ENCODE results near the gene HSPG2.

DNA sequence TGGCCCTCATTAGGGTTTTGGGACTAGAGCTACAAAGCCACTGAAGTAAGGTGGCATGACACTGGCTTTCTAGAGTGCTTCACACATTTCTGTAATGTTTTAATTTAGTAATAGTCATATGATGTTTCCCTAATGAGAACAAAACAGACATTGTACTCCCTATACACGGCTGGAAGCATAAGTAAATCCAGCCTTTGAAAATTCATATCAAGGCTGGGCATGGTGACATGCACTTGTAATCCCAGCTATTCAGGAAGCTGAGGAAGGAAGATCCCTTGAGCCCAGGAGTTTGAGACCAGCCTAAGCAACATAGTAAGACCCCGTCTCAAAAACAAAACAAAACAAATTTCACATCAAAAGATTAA lies 161.6 kb downstream of the HSPG2 start:
- TF ChIP-seq TAF1 (IDR thresholded peaks at IDR 0.05; ENCODE audit: low read depth), result no peak
- no peak for TF ChIP-seq TCF12 (IDR thresholded peaks at IDR 0.05; ENCODE audit: low read depth)
- no peak for TF ChIP-seq ZBTB7A (IDR thresholded peaks at IDR 0.05; ENCODE audit: low read depth)
- no peak for TF ChIP-seq RAD21 (IDR thresholded peaks at IDR 0.05; ENCODE audit: low read depth)
- TF ChIP-seq, protein P1, sequence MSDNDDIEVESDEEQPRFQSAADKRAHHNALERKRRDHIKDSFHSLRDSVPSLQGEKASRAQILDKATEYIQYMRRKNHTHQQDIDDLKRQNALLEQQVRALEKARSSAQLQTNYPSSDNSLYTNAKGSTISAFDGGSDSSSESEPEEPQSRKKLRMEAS (IDR thresholded peaks at IDR 0.05), result no peak
- TF ChIP-seq YY1 (IDR thresholded peaks at IDR 0.05; ENCODE audit: low read depth), result no peak
- TF ChIP-seq, protein P2, sequence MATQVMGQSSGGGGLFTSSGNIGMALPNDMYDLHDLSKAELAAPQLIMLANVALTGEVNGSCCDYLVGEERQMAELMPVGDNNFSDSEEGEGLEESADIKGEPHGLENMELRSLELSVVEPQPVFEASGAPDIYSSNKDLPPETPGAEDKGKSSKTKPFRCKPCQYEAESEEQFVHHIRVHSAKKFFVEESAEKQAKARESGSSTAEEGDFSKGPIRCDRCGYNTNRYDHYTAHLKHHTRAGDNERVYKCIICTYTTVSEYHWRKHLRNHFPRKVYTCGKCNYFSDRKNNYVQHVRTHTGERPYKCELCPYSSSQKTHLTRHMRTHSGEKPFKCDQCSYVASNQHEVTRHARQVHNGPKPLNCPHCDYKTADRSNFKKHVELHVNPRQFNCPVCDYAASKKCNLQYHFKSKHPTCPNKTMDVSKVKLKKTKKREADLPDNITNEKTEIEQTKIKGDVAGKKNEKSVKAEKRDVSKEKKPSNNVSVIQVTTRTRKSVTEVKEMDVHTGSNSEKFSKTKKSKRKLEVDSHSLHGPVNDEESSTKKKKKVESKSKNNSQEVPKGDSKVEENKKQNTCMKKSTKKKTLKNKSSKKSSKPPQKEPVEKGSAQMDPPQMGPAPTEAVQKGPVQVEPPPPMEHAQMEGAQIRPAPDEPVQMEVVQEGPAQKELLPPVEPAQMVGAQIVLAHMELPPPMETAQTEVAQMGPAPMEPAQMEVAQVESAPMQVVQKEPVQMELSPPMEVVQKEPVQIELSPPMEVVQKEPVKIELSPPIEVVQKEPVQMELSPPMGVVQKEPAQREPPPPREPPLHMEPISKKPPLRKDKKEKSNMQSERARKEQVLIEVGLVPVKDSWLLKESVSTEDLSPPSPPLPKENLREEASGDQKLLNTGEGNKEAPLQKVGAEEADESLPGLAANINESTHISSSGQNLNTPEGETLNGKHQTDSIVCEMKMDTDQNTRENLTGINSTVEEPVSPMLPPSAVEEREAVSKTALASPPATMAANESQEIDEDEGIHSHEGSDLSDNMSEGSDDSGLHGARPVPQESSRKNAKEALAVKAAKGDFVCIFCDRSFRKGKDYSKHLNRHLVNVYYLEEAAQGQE (IDR thresholded peaks at IDR 0.05; ENCODE audit: low read depth), result no peak
